PFSK-1 (cell line): ENCODE results near the gene SLC25A44.

Source experiments
- FOXP2 ChIP-seq: optimal IDR thresholded peaks from 2 replicates; pipeline ENCODE3; 2011; ENCODE audit warnings: borderline replicate concordance, control low read depth, inconsistent platforms; ENCODE audit not compliant: insufficient read depth; ENCODE audit errors: extremely low read length, extremely low read depth
- POLR2AphosphoS5 ChIP-seq: IDR thresholded peaks from 2 replicates; pipeline ENCODE4 v1.6.1; 2012; ENCODE audit warnings: low read depth, mild to moderate bottlenecking, control low read depth, low read length, moderate library complexity
- REST ChIP-seq, 2 experiments: IDR thresholded peaks; 2 replicates each; pipeline versions ENCODE4 v1.6.1 to v1.8.0; 2011 to 2012; ENCODE audit warnings: low read depth in 2 of 2, low read length in 2 of 2, control low read depth in 1 of 2, inconsistent platforms in 1 of 2, mild to moderate bottlenecking in 1 of 2, moderate library complexity in 1 of 2; ENCODE audit not compliant: insufficient read depth in 1 of 2
- SIN3A ChIP-seq: IDR thresholded peaks from 2 replicates; pipeline ENCODE4 v1.6.1; 2012; ENCODE audit warnings: mild to moderate bottlenecking, low read length, moderate library complexity, borderline replicate concordance; ENCODE audit not compliant: insufficient read depth
- TAF1 ChIP-seq: IDR thresholded peaks from 2 replicates; pipeline ENCODE4 v1.6.1; 2012; ENCODE audit warnings: low read length, control low read depth, borderline replicate concordance; ENCODE audit not compliant: insufficient read depth

SLC25A44 gene

GRCh38 chr1:156238248-156238647, 44.3 kb downstream of the SLC25A44 start:
- no peak for TF ChIP-seq SIN3A
- TF ChIP-seq POLR2AphosphoS5, result no peak
- no peak for TF ChIP-seq REST (IDR thresholded peaks at IDR 0.05; ENCODE audit: insufficient read depth in 1 of 2, low read depth in 2 of 2, low read length in 2 of 2)
- TF ChIP-seq TAF1, result no peak
- no peak for TF ChIP-seq FOXP2

GRCh38 chr1:156241311-156241811, 47.5 kb downstream of the SLC25A44 start:
- TF ChIP-seq REST (IDR thresholded peaks at IDR 0.05; ENCODE audit: insufficient read depth in 1 of 2, low read depth in 2 of 2, low read length in 2 of 2) (no peak), FOXP2 (no peak)

DNA sequence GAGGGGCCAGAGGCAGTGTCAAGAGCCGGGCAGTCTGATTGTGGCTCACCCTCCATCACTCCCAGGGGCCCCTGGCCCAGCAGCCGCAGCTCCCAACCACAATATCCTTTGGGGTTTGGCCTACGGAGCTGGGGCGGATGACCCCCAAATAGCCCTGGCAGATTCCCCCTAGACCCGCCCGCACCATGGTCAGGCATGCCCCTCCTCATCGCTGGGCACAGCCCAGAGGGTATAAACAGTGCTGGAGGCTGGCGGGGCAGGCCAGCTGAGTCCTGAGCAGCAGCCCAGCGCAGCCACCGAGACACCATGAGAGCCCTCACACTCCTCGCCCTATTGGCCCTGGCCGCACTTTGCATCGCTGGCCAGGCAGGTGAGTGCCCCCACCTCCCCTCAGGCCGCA, 48.0 kb downstream of the SLC25A44 start, which contains the start of gene BGLAP:
TSS of gene BGLAP (plus strand) at position 259 of the 400 bp plus-strand sequence. CDS start at position 307, 48 bp downstream.
- no peak for TF ChIP-seq POLR2AphosphoS5
- TF ChIP-seq TAF1, result no peak
- TF ChIP-seq SIN3A, result no peak
- TF ChIP-seq FOXP2, result no peak
- no peak for TF ChIP-seq REST (IDR thresholded peaks at IDR 0.05; ENCODE audit: insufficient read depth in 1 of 2, low read depth in 2 of 2, low read length in 2 of 2)

DNA sequence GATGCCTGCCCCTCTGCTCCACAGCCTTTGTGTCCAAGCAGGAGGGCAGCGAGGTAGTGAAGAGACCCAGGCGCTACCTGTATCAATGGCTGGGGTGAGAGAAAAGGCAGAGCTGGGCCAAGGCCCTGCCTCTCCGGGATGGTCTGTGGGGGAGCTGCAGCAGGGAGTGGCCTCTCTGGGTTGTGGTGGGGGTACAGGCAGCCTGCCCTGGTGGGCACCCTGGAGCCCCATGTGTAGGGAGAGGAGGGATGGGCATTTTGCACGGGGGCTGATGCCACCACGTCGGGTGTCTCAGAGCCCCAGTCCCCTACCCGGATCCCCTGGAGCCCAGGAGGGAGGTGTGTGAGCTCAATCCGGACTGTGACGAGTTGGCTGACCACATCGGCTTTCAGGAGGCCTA, 48.8 kb downstream of the SLC25A44 start:
- no peak for TF ChIP-seq FOXP2
- no peak for TF ChIP-seq REST (IDR thresholded peaks at IDR 0.05; ENCODE audit: insufficient read depth in 1 of 2, low read depth in 2 of 2, low read length in 2 of 2)
- TF ChIP-seq TAF1, result no peak
- no peak for TF ChIP-seq SIN3A
- no peak for TF ChIP-seq POLR2AphosphoS5

GRCh38 chr1:156244126-156244525, 50.2 kb downstream of the SLC25A44 start:
- TF ChIP-seq TAF1, result no peak
- TF ChIP-seq REST (IDR thresholded peaks at IDR 0.05; ENCODE audit: insufficient read depth in 1 of 2, low read depth in 2 of 2, low read length in 2 of 2), result no peak
- no peak for TF ChIP-seq FOXP2
- no peak for TF ChIP-seq SIN3A
- no peak for TF ChIP-seq POLR2AphosphoS5
